HCT116 (cell line): ENCODE data around the gene TAOK3.

Experiments
- CEBPB ChIP-seq: IDR thresholded peaks from 2 replicates; pipeline ENCODE4 v1.6.1; 2012; ENCODE audit warnings: low read depth
- POLR2A ChIP-seq: IDR thresholded peaks from 2 replicates; pipeline ENCODE4 v1.7.0; 2011; ENCODE audit warnings: borderline replicate concordance; ENCODE audit not compliant: insufficient read depth, insufficient read length; ENCODE audit errors: extremely low read depth
- POLR2AphosphoS5 ChIP-seq: IDR thresholded peaks from 2 replicates; pipeline ENCODE4 v1.6.1; 2011; ENCODE audit warnings: mild to moderate bottlenecking, low read depth, low read length, moderate library complexity
- RAD21 ChIP-seq: IDR thresholded peaks from 2 replicates; pipeline ENCODE4 v1.6.1; 2012; ENCODE audit warnings: low read depth, mild to moderate bottlenecking
- SIN3A ChIP-seq: IDR thresholded peaks from 2 replicates; pipeline ENCODE4 v1.6.1; 2012; ENCODE audit warnings: low read depth
- TF ChIP-seq, protein P1 (sequence below): IDR thresholded peaks from 2 replicates; pipeline ENCODE4 v1.6.1; 2012
- TF ChIP-seq, protein P2 (sequence below), 3 experiments: fragments of 200-600 bp in 1 of 3; sonication (generic) in 1 of 3; IDR thresholded peaks in 2 of 3; conservative IDR thresholded peaks in 1 of 3; 2 replicates each; pipeline ENCODE4 v1.5.1; 2012 to 2017; ENCODE audit warnings: low read depth in 2 of 3, low read length in 2 of 3, antibody characterized with exemption in 1 of 3, borderline replicate concordance in 1 of 3, control low read depth in 1 of 3, mild to moderate bottlenecking in 1 of 3, mixed read lengths in 1 of 3, mixed run types in 1 of 3, moderate library complexity in 1 of 3; ENCODE audit not compliant: insufficient read depth in 1 of 3
- TF ChIP-seq, protein P3 (sequence below): IDR thresholded peaks from 2 replicates; pipeline ENCODE4 v1.6.1; 2012
- TF ChIP-seq, protein P4 (sequence below): IDR thresholded peaks from 2 replicates; pipeline ENCODE4 v1.6.1; 2011; ENCODE audit warnings: mild to moderate bottlenecking, low read length, moderate library complexity; ENCODE audit not compliant: insufficient replicate concordance; ENCODE audit errors: extremely low read depth

DNA sequence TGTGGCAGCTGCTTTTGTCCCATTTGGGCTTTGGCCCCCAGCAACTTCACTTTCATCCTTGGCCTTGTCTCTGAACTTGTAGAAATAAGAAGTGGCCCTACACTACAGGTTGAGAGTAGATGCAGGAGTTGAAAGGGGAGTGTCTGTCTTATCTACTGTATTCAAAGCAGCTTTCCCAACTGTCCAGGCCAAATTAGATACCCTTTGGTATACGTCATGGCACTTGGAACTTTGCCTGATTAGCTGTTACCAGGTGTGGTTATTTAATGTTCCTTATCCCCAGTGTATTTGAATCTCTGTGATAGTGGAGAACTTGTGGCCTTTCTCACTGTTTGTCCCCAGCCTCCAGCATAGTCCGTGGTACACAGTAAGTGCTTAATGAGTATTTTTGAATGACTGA lies 37.1 kb upstream of the TAOK3 start:
- TF ChIP-seq, protein P1, sequence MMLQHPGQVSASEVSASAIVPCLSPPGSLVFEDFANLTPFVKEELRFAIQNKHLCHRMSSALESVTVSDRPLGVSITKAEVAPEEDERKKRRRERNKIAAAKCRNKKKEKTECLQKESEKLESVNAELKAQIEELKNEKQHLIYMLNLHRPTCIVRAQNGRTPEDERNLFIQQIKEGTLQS = no peak
- TF ChIP-seq, protein P2, sequence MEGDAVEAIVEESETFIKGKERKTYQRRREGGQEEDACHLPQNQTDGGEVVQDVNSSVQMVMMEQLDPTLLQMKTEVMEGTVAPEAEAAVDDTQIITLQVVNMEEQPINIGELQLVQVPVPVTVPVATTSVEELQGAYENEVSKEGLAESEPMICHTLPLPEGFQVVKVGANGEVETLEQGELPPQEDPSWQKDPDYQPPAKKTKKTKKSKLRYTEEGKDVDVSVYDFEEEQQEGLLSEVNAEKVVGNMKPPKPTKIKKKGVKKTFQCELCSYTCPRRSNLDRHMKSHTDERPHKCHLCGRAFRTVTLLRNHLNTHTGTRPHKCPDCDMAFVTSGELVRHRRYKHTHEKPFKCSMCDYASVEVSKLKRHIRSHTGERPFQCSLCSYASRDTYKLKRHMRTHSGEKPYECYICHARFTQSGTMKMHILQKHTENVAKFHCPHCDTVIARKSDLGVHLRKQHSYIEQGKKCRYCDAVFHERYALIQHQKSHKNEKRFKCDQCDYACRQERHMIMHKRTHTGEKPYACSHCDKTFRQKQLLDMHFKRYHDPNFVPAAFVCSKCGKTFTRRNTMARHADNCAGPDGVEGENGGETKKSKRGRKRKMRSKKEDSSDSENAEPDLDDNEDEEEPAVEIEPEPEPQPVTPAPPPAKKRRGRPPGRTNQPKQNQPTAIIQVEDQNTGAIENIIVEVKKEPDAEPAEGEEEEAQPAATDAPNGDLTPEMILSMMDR (IDR thresholded peaks at IDR 0.05 in 2 of 3, conservative IDR thresholded peaks at IDR 0.05 in 1 of 3; ENCODE audit: borderline replicate concordance in 1 of 3, insufficient read depth in 1 of 3, low read depth in 2 of 3, low read length in 2 of 3) = no peak
- TF ChIP-seq, protein P3, sequence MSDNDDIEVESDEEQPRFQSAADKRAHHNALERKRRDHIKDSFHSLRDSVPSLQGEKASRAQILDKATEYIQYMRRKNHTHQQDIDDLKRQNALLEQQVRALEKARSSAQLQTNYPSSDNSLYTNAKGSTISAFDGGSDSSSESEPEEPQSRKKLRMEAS = no peak
- TF ChIP-seq SIN3A (no peak), POLR2A (no peak), CEBPB (no peak), POLR2AphosphoS5 (no peak), RAD21 (no peak)
- TF ChIP-seq, protein P4, sequence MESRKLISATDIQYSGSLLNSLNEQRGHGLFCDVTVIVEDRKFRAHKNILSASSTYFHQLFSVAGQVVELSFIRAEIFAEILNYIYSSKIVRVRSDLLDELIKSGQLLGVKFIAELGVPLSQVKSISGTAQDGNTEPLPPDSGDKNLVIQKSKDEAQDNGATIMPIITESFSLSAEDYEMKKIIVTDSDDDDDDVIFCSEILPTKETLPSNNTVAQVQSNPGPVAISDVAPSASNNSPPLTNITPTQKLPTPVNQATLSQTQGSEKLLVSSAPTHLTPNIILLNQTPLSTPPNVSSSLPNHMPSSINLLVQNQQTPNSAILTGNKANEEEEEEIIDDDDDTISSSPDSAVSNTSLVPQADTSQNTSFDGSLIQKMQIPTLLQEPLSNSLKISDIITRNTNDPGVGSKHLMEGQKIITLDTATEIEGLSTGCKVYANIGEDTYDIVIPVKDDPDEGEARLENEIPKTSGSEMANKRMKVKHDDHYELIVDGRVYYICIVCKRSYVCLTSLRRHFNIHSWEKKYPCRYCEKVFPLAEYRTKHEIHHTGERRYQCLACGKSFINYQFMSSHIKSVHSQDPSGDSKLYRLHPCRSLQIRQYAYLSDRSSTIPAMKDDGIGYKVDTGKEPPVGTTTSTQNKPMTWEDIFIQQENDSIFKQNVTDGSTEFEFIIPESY = no peak
